ENCODE measurements around the gene CHRNA9.
"Not testable (repeated sequence)": the region's sequence is repeated elsewhere in the genome, so short reads cannot be mapped to it uniquely, and the experiment has no call there.

Gene CHRNA9

GRCh38 chr4:40388239-40388638 lies 53.1 kb downstream of the CHRNA9 start:
- DNase-seq (ENCODE audit: low read depth) = no peak

- DNase-seq (ENCODE audit: low read depth) = no peak
These were observed 54.9 kb downstream of the CHRNA9 start for GRCh38 chr4:40389986-40390385.

GRCh38 chr4:40392241-40392640 lies 57.1 kb downstream of the CHRNA9 start:
- DNase-seq (ENCODE audit: low read depth) = not testable (repeated sequence)

GRCh38 chr4:40394236-40394635 lies 59.1 kb downstream of the CHRNA9 start:
- no peak for DNase-seq (ENCODE audit: low read depth)

GRCh38 chr4:40395166-40395900 lies 60.2 kb downstream of the CHRNA9 start:
- DNase-seq (ENCODE audit: low read depth) = no peak

- peak; percentile 33 for DNase-seq (ENCODE audit: low read depth)
These were observed 61.0 kb downstream of the CHRNA9 start for GRCh38 chr4:40395908-40396793.

GRCh38 chr4:40399578-40399977 lies 64.4 kb downstream of the CHRNA9 start:
- DNase-seq (ENCODE audit: low read depth) = no peak

GRCh38 chr4:40401096-40401495 lies 66.0 kb downstream of the CHRNA9 start:
- DNase-seq (ENCODE audit: low read depth) = no peak

- no peak for DNase-seq (ENCODE audit: low read depth)
These were observed 66.5 kb downstream of the CHRNA9 start for GRCh38 chr4:40401631-40402030.

- DNase-seq (ENCODE audit: low read depth) = no peak
These were observed 67.4 kb downstream of the CHRNA9 start for GRCh38 chr4:40402556-40402955.

- no peak for DNase-seq (ENCODE audit: low read depth)
These were observed 67.9 kb downstream of the CHRNA9 start for GRCh38 chr4:40403081-40403480.

Measured in stromal cell of bone marrow (primary cell).